Trophoblast cell (in vitro differentiated cells and primary cell): ENCODE results near the gene VRTN.

Source experiments
- DNase-seq, 2 donors: peaks; one replicate each; pipeline ENCODE4 v3.0.0-alpha.2; 2016
- H2AFZ ChIP-seq: 2 replicates; pipeline ENCODE4 v1.6.1; 2013; ENCODE audit warnings: low read length, moderate library complexity, mild to moderate bottlenecking; ENCODE audit not compliant: insufficient read depth, poor library complexity
- H2AK5ac ChIP-seq: 2 replicates; pipeline ENCODE4 v1.6.1; 2013; ENCODE audit warnings: mild to moderate bottlenecking, low read length
- H2BK120ac ChIP-seq: 2 replicates; pipeline ENCODE4 v1.6.1; 2013; ENCODE audit warnings: low read length, mild to moderate bottlenecking, moderate library complexity; ENCODE audit not compliant: insufficient read depth, poor library complexity
- H2BK12ac ChIP-seq: 2 replicates; pipeline ENCODE4 v1.6.1; 2013; ENCODE audit warnings: mild to moderate bottlenecking, low read length, moderate library complexity
- H2BK5ac ChIP-seq: 2 replicates; pipeline ENCODE4 v1.6.1; 2013; ENCODE audit warnings: low read length, low read depth, moderate library complexity, mild to moderate bottlenecking; ENCODE audit not compliant: poor library complexity
- H3K14ac ChIP-seq: 2 replicates; pipeline ENCODE4 v1.6.1; 2013; ENCODE audit warnings: mild to moderate bottlenecking, low read length
- H3K18ac ChIP-seq: 2 replicates; pipeline ENCODE4 v1.6.1; 2013; ENCODE audit warnings: mild to moderate bottlenecking, low read length
- H3K23ac ChIP-seq: 2 replicates; pipeline ENCODE4 v1.6.1; 2013; ENCODE audit warnings: low read length
- H3K27ac ChIP-seq: 2 replicates; pipeline ENCODE4 v1.5.1; 2013; ENCODE audit warnings: low read depth, mild to moderate bottlenecking, inconsistent platforms, low read length, moderate library complexity
- H3K27me3 ChIP-seq: 2 replicates; pipeline ENCODE4 v1.6.1; 2013; ENCODE audit warnings: inconsistent platforms, mild to moderate bottlenecking, low read length, moderate library complexity; ENCODE audit not compliant: insufficient read depth
- H3K36me3 ChIP-seq, 2 experiments: 1 replicate in 1 of 2; 2 replicates in 1 of 2; pipeline ENCODE4 v1.6.1; 2013; ENCODE audit warnings: low read length in 2 of 2, mild to moderate bottlenecking in 2 of 2, moderate library complexity in 1 of 2; ENCODE audit not compliant: insufficient read depth in 2 of 2, control insufficient read depth in 1 of 2
- H3K4ac ChIP-seq: 2 replicates; pipeline ENCODE4 v1.6.1; 2013; ENCODE audit warnings: low read depth, mild to moderate bottlenecking, low read length, moderate library complexity
- H3K4me1 ChIP-seq, 2 experiments: 1 replicate in 1 of 2; 2 replicates in 1 of 2; pipeline ENCODE4 v1.6.1; 2013; ENCODE audit warnings: low read length in 2 of 2, mild to moderate bottlenecking in 2 of 2, moderate library complexity in 1 of 2; ENCODE audit not compliant: insufficient read depth in 2 of 2, control insufficient read depth in 1 of 2
- H3K4me2 ChIP-seq: 2 replicates; pipeline ENCODE4 v1.6.1; 2013; ENCODE audit warnings: inconsistent platforms, mild to moderate bottlenecking, low read length, moderate library complexity
- H3K4me3 ChIP-seq: 2 replicates; pipeline ENCODE4 v1.5.1; 2013; ENCODE audit warnings: mild to moderate bottlenecking, low read depth, low read length, inconsistent platforms
- H3K79me1 ChIP-seq: one replicate; pipeline ENCODE4 v1.6.1; 2013; ENCODE audit warnings: low read length
- H3K79me2 ChIP-seq: 2 replicates; pipeline ENCODE4 v1.6.1; 2013; ENCODE audit warnings: low read length, mild to moderate bottlenecking; ENCODE audit not compliant: control insufficient read depth, insufficient read depth, poor library complexity
- H3K9ac ChIP-seq: 2 replicates; pipeline ENCODE4 v1.6.1; 2013; ENCODE audit warnings: mild to moderate bottlenecking, low read length
- H3K9me3 ChIP-seq: 2 replicates; pipeline ENCODE4 v1.6.1; 2013; ENCODE audit warnings: low read depth, mild to moderate bottlenecking, control low read depth, inconsistent platforms, low read length; ENCODE audit not compliant: insufficient read depth
- H4K12ac ChIP-seq: 2 replicates; pipeline ENCODE4 v1.6.1; 2013; ENCODE audit warnings: low read depth, mild to moderate bottlenecking, low read length, moderate library complexity
- H4K8ac ChIP-seq: 2 replicates; pipeline ENCODE4 v1.6.1; 2013; ENCODE audit warnings: low read depth, mild to moderate bottlenecking, low read length, moderate library complexity
- H4K91ac ChIP-seq: one replicate; pipeline ENCODE4 v1.6.1; 2013; ENCODE audit warnings: low read depth, mild to moderate bottlenecking, low read length, moderate library complexity
- WGBS: extraction: QIAGEN DNeasy Blood & Tissue Kit; methylation state at CpG from one replicate; pipeline ENCODE4 v1.1.7; 2013; ENCODE audit warnings: missing lambda C conversion rate; ENCODE audit not compliant: insufficient read length, insufficient coverage; ENCODE audit errors: extremely low coverage; 5-methylcytosine and 5-hydroxymethylcytosine counted together

VRTN gene

DNA sequence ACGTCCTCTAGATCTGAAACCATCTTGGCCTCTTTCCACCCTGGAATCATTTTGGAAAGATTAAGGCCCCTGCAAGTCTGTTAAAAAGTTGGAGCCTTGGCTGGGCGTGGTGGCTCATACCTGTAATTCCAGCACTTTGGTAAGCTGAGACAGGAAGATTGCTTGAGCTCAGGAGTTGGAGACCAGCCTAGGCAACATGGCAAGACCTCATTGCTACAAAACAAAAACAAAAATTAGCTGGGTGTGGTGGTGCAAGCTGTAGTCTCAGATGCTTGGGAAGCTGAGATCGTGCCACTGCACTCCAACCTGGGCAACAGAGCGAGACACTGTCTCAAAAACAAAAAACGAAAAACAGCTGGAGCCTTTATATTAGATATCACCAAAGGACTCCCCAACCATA, 34.7 kb upstream of the VRTN start:
- Histone ChIP-seq H3K18ac (no peak overlapping the region), H2BK120ac (no peak overlapping the region), H2BK5ac (no peak overlapping the region), H3K9me3 (no peaks in the 10 kb centered on the region), H3K23ac (no peak overlapping the region), H3K4me1 (no peaks in the 10 kb centered on the region), H3K27ac (no peak overlapping the region), H3K9ac (no peak overlapping the region), H3K4me3 (no peak overlapping the region), H4K8ac (no peak overlapping the region), H3K79me2 (no peaks in the 10 kb centered on the region), H4K91ac (no peak overlapping the region), H2AK5ac (no peak overlapping the region), H3K36me3 (no peaks in the 10 kb centered on the region), H2AFZ (peak overlapping the region; percentile 6), H4K12ac (no peak overlapping the region), H3K27me3 (no peaks in the 10 kb centered on the region), H3K79me1 (no peaks in the 10 kb centered on the region), H3K4ac (no peak overlapping the region), H2BK12ac (no peak overlapping the region), H3K14ac (no peak overlapping the region), H3K4me2 (no peak overlapping the region)
- peak in 1 of 2 donors; percentile 52 for DNase-seq
- no CpG with 5 or more reads among the region's 5 CpGs for WGBS

DNA sequence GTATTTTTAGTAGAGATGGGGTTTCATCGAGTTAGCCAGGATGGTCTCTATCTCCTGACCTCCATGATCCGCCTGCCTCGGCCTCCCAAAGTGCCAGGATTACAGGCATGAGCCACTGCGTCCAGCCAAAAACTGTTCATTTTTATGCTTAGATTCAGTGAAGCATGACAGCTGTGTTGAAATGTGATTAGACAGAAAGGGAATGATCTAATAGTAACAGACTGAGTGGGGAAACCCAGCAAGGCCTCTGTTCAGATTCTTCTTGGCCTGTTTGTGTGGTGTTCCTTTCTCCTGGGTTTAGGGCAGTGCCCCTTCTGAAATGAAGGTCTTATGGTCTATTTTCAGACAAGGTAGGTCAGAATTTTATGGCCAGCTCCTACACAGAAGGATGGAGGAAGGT, 33.7 kb upstream of the VRTN start:
- Histone ChIP-seq H3K9ac (no peak overlapping the region), H3K23ac (no peak overlapping the region), H2AK5ac (no peak overlapping the region), H2BK120ac (no peak overlapping the region), H3K4ac (no peak overlapping the region), H3K36me3 (no peaks in the 10 kb centered on the region), H3K79me2 (no peaks in the 10 kb centered on the region), H3K79me1 (no peaks in the 10 kb centered on the region), H3K27ac (no peak overlapping the region), H3K4me1 (no peaks in the 10 kb centered on the region), H3K9me3 (no peaks in the 10 kb centered on the region), H2AFZ (no peak overlapping the region), H4K12ac (no peak overlapping the region), H3K4me3 (no peak overlapping the region), H2BK12ac (no peak overlapping the region), H2BK5ac (no peak overlapping the region), H3K18ac (no peak overlapping the region), H3K27me3 (no peaks in the 10 kb centered on the region), H4K8ac (no peak overlapping the region), H3K14ac (no peak overlapping the region), H4K91ac (no peak overlapping the region), H3K4me2 (no peak overlapping the region)
- no CpG with 5 or more reads among the region's 4 CpGs for WGBS
- no peak for DNase-seq

DNA sequence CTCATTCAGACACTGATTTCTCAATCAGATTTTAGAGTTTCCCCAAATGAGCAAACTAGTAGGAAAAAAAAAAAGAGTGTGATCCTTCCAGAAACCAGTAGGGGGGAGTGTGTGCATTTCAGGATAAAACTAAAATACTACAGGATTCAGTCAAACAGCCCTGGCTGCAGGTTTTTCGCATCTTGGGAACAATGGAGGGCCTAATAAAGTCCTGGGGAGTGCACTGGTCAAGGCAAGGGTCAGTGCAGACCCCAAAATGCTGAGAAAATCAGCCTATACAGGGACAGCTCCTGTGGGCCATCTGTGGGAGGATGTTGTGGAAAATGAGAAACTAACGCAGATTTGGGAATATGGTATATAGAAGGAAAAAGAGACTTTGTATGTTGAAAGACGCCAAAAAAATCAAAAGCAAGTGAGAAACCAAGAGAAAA, 23.3 kb upstream of the VRTN start:
- peak in 1 of 2 donors; percentile 70 for DNase-seq
- no CpG with 5 or more reads among the region's 3 CpGs for WGBS
- Histone ChIP-seq H2AFZ (no peak overlapping the region), H3K4ac (no peak overlapping the region), H2BK12ac (no peak overlapping the region), H4K12ac (no peak overlapping the region), H4K8ac (no peak overlapping the region), H3K79me1 (no peaks in the 10 kb centered on the region), H3K23ac (no peak overlapping the region), H3K36me3 (no peaks in the 10 kb centered on the region), H3K18ac (no peak overlapping the region), H3K27me3 (no peaks in the 10 kb centered on the region), H3K4me2 (no peak overlapping the region), H3K9ac (peak overlapping the region; percentile 77), H2BK120ac (no peak overlapping the region), H3K14ac (no peak overlapping the region), H3K79me2 (no peaks in the 10 kb centered on the region), H3K4me3 (no peak overlapping the region), H2BK5ac (no peak overlapping the region), H3K27ac (no peak overlapping the region), H3K9me3 (no peaks in the 10 kb centered on the region), H3K4me1 (peaks cover 5 to 11% of the 10 kb centered on the region in 2 experiments), H2AK5ac (no peak overlapping the region), H4K91ac (no peak overlapping the region)

DNA sequence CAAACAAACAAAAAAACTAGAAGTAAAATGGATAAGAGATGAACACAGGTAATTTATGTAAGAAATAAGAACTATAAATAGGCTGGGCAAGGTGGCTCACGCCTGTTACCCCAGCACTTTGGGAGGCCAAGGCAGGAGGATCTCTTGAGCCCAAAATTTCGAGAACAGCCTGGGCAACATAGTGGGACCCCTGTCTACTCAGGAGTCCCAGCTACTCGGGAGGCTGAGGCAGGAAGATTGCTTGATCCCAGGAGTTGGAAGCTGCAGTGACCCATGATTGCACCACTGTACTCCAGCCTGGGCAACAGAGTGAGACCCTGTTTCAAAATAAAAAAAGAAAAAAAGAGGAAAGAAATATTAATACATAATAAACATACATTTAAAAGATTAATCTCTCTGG, 22.8 kb upstream of the VRTN start:
- DNase-seq = no peak
- Histone ChIP-seq H3K4me2 (no peak overlapping the region), H4K8ac (no peak overlapping the region), H4K12ac (no peak overlapping the region), H4K91ac (no peak overlapping the region), H3K4ac (no peak overlapping the region), H3K27ac (no peak overlapping the region), H3K27me3 (no peaks in the 10 kb centered on the region), H2BK120ac (no peak overlapping the region), H3K79me1 (no peaks in the 10 kb centered on the region), H3K9ac (no peak overlapping the region), H3K23ac (no peak overlapping the region), H3K18ac (no peak overlapping the region), H2AK5ac (no peak overlapping the region), H2AFZ (no peak overlapping the region), H3K9me3 (no peaks in the 10 kb centered on the region), H3K79me2 (no peaks in the 10 kb centered on the region), H3K4me3 (no peak overlapping the region), H2BK5ac (no peak overlapping the region), H2BK12ac (no peak overlapping the region), H3K14ac (no peak overlapping the region), H3K4me1 (peaks cover 5 to 11% of the 10 kb centered on the region in 2 experiments), H3K36me3 (no peaks in the 10 kb centered on the region)
- no CpG with 5 or more reads among the region's 3 CpGs for WGBS
